HepG2 (cell line): ENCODE data around the gene AUP1. TPM values are rescaled to one million over a fixed set of nuclear protein-coding genes. Genes with fewer than 3 reads are reported as not detected.

ENCODE experiments used
- BHLHE40 ChIP-seq: IDR thresholded peaks from 2 replicates; pipeline ENCODE4 v1.6.1; 2011; ENCODE audit warnings: low read length, improper control_type of control experiment
- CHCHD3 ChIP-seq: sonication (generic); formaldehyde crosslinking; IDR thresholded peaks from 2 replicates; pipeline ENCODE4 v1.8.0; 2022; ENCODE audit warnings: mild to moderate bottlenecking, missing genetic modification reagents, moderate library complexity
- GABPB1 ChIP-seq: IDR thresholded peaks from 2 replicates; pipeline ENCODE4 v1.6.1; 2016; ENCODE audit warnings: mild to moderate bottlenecking, missing genetic modification reagents, moderate library complexity, missing compliant biosample characterization
- MYNN ChIP-seq: sonication (generic); formaldehyde crosslinking; IDR thresholded peaks from 2 replicates; pipeline ENCODE4 v1.4.0; 2020; ENCODE audit warnings: mild to moderate bottlenecking, low read depth, missing genetic modification reagents
- SRY ChIP-seq: sonication (generic); formaldehyde crosslinking; IDR thresholded peaks from 2 replicates; pipeline ENCODE4 v1.8.0; 2022; ENCODE audit warnings: mild to moderate bottlenecking, missing genetic modification reagents
- WIZ ChIP-seq: sonication (generic); formaldehyde crosslinking; IDR thresholded peaks from 2 replicates; pipeline ENCODE4 v1.5.1; 2020; ENCODE audit warnings: mild to moderate bottlenecking, missing genetic modification reagents
- ZNF10 ChIP-seq: sonication (generic); formaldehyde crosslinking; IDR thresholded peaks from 2 replicates; pipeline ENCODE4 v1.4.0; 2020; ENCODE audit warnings: mild to moderate bottlenecking, low read depth, missing genetic modification reagents, borderline replicate concordance
- ZNF138 ChIP-seq: sonication (generic); formaldehyde crosslinking; IDR thresholded peaks from 2 replicates; pipeline ENCODE4 v1.5.0; 2020; ENCODE audit warnings: mild to moderate bottlenecking, low read depth, missing genetic modification reagents
- ZNF709 ChIP-seq: sonication (generic); formaldehyde crosslinking; IDR thresholded peaks from 2 replicates; pipeline ENCODE4 v1.5.0; 2020; ENCODE audit warnings: mild to moderate bottlenecking, missing genetic modification reagents
- ZNF878 ChIP-seq: sonication (generic); formaldehyde crosslinking; IDR thresholded peaks from 2 replicates; pipeline ENCODE4 v1.8.1; 2023; ENCODE audit warnings: mild to moderate bottlenecking, missing genetic modification reagents, moderate library complexity
- ZSCAN9 ChIP-seq: IDR thresholded peaks from 2 replicates; pipeline ENCODE4 v1.6.1; 2016; ENCODE audit warnings: borderline replicate concordance
- polyA plus RNA-seq, 8 experiments: library from polyadenylated mRNA; depleted of rRNA in 3 of 8; stranded (reverse) in 7 of 8; unstranded in 1 of 8; fragments of >200 nt; fragmentation: Illumina TruSeq in 4 of 8; extraction: Trizol in 4 of 8; gene quantifications; 2 replicates each; pipeline versions ENCODE4 v1.2.1 to v1.2.3, GENCODE V29; 2011 to 2016; ENCODE audit warnings: low read depth in 4 of 8, missing spikeins in 1 of 8, mixed read lengths in 1 of 8; ENCODE audit not compliant: insufficient read depth in 1 of 8
- total RNA-seq, 5 experiments: library from RNA; depleted of rRNA; stranded (reverse); fragments of >200 nt; fragmentation: Illumina TruSeq; extraction: Trizol; gene quantifications; 2 replicates each; pipeline ENCODE4 v1.2.3, GENCODE V29; 2016; ENCODE audit warnings: low read depth in 1 of 5
- TF ChIP-seq, protein P1 (sequence below): sonication (generic); formaldehyde crosslinking; IDR thresholded peaks from 2 replicates; pipeline ENCODE4 v1.8.1; 2023; ENCODE audit warnings: missing genetic modification reagents, inconsistent platforms, borderline replicate concordance
- TF ChIP-seq, protein P2 (sequence below): sonication (generic); formaldehyde crosslinking; IDR thresholded peaks from 2 replicates; pipeline ENCODE4 v1.4.0; 2020; ENCODE audit warnings: missing genetic modification reagents
- TF ChIP-seq, protein P3 (sequence below): sonication (generic); formaldehyde crosslinking; IDR thresholded peaks from 2 replicates; pipeline ENCODE4 v1.4.0; 2020; ENCODE audit warnings: missing genetic modification reagents, borderline replicate concordance
- TF ChIP-seq, protein P4 (sequence below): sonication (generic); formaldehyde crosslinking; IDR thresholded peaks from 2 replicates; pipeline ENCODE4 v1.4.0; 2020; ENCODE audit warnings: missing genetic modification reagents; ENCODE audit errors: not compliant biosample characterization
- TF ChIP-seq, protein P5 (sequence below): sonication (generic); formaldehyde crosslinking; IDR thresholded peaks from 2 replicates; pipeline ENCODE4 v1.5.1; 2020; ENCODE audit warnings: missing genetic modification reagents, mild to moderate bottlenecking, borderline replicate concordance
- TF ChIP-seq, protein P6 (sequence below): sonication (generic); formaldehyde crosslinking; IDR thresholded peaks from 2 replicates; pipeline ENCODE4 v1.5.1; 2020; ENCODE audit warnings: missing genetic modification reagents, mild to moderate bottlenecking, borderline replicate concordance

The AUP1 gene
- total and polyA plus RNA-seq, 2 of the 13 experiments (the other 11 are each of a cell fraction or from before 2014, with no cell fraction given) = 174 to 267 TPM

DNA sequence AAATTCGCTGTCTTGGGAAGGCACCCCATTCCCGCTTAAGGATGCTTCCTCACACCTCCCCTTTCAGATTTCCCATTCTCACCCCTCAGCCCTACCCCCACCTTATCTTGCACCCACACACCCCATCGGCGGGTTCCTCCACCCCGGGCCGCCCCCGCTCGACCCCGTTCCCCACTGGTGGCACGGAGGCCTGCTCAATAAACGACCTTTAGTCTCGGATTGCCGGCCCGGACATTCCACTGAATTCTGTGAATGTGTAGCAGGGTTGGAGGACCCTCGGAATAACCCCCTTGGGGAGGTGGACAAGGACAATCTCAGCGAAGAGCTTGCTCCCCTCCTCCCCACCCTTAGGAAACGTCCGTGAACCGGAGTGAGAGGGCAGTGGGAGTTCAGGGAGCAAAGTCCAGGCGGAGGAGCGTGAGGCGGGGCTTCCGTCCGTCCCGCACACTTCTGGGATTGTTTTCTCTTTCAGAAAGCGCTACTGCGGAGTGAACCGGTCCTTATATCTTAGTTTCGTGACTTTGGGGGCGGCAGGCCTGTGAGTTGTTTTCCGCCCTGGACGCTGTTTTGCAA is 27.3 kb downstream of the AUP1 start (continued):
- TF ChIP-seq, protein P1, sequence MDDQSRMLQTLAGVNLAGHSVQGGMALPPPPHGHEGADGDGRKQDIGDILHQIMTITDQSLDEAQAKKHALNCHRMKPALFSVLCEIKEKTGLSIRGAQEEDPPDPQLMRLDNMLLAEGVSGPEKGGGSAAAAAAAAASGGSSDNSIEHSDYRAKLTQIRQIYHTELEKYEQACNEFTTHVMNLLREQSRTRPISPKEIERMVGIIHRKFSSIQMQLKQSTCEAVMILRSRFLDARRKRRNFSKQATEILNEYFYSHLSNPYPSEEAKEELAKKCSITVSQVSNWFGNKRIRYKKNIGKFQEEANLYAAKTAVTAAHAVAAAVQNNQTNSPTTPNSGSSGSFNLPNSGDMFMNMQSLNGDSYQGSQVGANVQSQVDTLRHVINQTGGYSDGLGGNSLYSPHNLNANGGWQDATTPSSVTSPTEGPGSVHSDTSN (CRISPR knock-in tag) = no peak
- TF ChIP-seq ZNF138 (CRISPR knock-in tag) = peak; percentile 21; the same call in 1 of the 2 replicates
- TF ChIP-seq MYNN (CRISPR knock-in tag) = no peak
- TF ChIP-seq, protein P2, sequence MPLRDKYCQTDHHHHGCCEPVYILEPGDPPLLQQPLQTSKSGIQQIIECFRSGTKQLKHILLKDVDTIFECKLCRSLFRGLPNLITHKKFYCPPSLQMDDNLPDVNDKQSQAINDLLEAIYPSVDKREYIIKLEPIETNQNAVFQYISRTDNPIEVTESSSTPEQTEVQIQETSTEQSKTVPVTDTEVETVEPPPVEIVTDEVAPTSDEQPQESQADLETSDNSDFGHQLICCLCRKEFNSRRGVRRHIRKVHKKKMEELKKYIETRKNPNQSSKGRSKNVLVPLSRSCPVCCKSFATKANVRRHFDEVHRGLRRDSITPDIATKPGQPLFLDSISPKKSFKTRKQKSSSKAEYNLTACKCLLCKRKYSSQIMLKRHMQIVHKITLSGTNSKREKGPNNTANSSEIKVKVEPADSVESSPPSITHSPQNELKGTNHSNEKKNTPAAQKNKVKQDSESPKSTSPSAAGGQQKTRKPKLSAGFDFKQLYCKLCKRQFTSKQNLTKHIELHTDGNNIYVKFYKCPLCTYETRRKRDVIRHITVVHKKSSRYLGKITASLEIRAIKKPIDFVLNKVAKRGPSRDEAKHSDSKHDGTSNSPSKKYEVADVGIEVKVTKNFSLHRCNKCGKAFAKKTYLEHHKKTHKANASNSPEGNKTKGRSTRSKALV = no peak
- peak; percentile 89 for TF ChIP-seq ZSCAN9 (CRISPR knock-in tag)
- no peak for TF ChIP-seq CHCHD3 (CRISPR knock-in tag)
- no peak for TF ChIP-seq ZNF10 (CRISPR knock-in tag)
- no peak for TF ChIP-seq ZNF878 (CRISPR knock-in tag)
- TF ChIP-seq SRY (CRISPR knock-in tag) = no peak
- TF ChIP-seq ZNF709 (CRISPR knock-in tag) = no peak
- TF ChIP-seq WIZ (CRISPR knock-in tag) = no peak
- TF ChIP-seq, protein P3, sequence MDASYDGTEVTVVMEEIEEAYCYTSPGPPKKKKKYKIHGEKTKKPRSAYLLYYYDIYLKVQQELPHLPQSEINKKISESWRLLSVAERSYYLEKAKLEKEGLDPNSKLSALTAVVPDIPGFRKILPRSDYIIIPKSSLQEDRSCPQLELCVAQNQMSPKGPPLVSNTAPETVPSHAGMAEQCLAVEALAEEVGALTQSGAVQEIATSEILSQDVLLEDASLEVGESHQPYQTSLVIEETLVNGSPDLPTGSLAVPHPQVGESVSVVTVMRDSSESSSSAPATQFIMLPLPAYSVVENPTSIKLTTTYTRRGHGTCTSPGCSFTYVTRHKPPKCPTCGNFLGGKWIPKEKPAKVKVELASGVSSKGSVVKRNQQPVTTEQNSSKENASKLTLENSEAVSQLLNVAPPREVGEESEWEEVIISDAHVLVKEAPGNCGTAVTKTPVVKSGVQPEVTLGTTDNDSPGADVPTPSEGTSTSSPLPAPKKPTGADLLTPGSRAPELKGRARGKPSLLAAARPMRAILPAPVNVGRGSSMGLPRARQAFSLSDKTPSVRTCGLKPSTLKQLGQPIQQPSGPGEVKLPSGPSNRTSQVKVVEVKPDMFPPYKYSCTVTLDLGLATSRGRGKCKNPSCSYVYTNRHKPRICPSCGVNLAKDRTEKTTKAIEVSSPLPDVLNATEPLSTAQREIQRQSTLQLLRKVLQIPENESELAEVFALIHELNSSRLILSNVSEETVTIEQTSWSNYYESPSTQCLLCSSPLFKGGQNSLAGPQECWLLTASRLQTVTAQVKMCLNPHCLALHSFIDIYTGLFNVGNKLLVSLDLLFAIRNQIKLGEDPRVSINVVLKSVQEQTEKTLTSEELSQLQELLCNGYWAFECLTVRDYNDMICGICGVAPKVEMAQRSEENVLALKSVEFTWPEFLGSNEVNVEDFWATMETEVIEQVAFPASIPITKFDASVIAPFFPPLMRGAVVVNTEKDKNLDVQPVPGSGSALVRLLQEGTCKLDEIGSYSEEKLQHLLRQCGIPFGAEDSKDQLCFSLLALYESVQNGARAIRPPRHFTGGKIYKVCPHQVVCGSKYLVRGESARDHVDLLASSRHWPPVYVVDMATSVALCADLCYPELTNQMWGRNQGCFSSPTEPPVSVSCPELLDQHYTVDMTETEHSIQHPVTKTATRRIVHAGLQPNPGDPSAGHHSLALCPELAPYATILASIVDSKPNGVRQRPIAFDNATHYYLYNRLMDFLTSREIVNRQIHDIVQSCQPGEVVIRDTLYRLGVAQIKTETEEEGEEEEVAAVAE = no peak
- TF ChIP-seq GABPB1 (CRISPR knock-in tag) = no peak; the same call in 1 of the 2 replicates
- no peak for TF ChIP-seq BHLHE40
- TF ChIP-seq, protein P4, sequence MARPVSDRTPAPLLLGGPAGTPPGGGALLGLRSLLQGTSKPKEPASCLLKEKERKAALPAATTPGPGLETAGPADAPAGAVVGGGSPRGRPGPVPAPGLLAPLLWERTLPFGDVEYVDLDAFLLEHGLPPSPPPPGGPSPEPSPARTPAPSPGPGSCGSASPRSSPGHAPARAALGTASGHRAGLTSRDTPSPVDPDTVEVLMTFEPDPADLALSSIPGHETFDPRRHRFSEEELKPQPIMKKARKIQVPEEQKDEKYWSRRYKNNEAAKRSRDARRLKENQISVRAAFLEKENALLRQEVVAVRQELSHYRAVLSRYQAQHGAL (CRISPR knock-in tag) = no peak
- TF ChIP-seq, protein P5, sequence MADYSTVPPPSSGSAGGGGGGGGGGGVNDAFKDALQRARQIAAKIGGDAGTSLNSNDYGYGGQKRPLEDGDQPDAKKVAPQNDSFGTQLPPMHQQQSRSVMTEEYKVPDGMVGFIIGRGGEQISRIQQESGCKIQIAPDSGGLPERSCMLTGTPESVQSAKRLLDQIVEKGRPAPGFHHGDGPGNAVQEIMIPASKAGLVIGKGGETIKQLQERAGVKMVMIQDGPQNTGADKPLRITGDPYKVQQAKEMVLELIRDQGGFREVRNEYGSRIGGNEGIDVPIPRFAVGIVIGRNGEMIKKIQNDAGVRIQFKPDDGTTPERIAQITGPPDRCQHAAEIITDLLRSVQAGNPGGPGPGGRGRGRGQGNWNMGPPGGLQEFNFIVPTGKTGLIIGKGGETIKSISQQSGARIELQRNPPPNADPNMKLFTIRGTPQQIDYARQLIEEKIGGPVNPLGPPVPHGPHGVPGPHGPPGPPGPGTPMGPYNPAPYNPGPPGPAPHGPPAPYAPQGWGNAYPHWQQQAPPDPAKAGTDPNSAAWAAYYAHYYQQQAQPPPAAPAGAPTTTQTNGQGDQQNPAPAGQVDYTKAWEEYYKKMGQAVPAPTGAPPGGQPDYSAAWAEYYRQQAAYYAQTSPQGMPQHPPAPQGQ = no peak
- TF ChIP-seq, protein P6, sequence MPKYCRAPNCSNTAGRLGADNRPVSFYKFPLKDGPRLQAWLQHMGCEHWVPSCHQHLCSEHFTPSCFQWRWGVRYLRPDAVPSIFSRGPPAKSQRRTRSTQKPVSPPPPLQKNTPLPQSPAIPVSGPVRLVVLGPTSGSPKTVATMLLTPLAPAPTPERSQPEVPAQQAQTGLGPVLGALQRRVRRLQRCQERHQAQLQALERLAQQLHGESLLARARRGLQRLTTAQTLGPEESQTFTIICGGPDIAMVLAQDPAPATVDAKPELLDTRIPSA (CRISPR knock-in tag) = no peak
